ENCODE measurements around the gene DCHS1.

Gene DCHS1

DNA sequence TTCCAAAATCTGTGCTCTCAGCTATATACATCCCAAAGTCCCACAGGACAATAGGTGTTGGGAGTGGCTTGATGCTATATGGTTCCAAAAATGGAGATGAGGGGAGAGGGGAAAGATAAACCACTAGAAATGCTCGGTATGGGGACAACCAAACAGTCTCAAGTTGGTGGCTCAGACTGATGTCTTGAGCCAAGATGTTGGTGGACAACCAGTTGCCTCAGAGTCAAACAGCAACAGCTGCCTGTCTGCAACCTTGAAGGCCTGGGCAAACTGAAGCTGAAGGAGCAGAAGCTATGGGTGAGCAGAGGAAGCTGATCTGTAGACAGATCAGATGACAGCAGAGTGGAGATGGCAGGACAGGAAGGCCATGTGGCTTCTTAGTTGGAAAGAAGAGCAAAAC is 56.2 kb downstream of the DCHS1 start:
- Histone ChIP-seq H3K36me3 (ENCODE audit: control insufficient read depth, insufficient read depth, low read length) (peaks cover 56% of the 10 kb centered on the region), H3K9me3 (ENCODE audit: control insufficient read depth, low read length) (no peaks in the 10 kb centered on the region), H3K27me3 (replicated peaks; ENCODE audit: control insufficient read depth, insufficient read depth, low read length, poor library complexity, severe bottlenecking) (no peaks in the 10 kb centered on the region), H3K4me3 (ENCODE audit: insufficient read depth, low read depth, low read length, poor library complexity, severe bottlenecking) (no peak overlapping the region), H3K4me1 (ENCODE audit: control insufficient read depth, insufficient read depth, low read length, poor library complexity, severe bottlenecking) (peaks cover 3% of the 10 kb centered on the region), H3K27ac (ENCODE audit: insufficient read depth, low read length, poor library complexity, severe bottlenecking) (no peak overlapping the region)
- no peak for DNase-seq

DNA sequence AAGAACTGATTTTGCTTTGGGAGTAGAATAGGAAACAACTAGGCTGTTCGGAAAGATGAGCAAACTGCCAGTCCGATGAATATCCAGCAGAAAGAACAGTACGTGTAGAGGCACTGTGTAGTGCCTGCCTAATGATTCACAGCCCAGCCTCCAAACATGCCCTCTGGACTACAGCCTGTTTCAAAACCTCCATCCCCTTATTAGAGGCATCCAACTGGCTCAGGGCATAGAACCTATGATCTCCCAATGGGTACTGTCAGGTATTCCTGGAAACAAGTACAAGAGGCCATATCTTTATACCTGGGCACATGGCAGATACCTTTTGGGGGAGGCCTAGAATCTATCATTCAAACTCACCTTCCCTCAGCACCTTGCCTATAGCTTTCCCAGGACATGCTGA is 57.1 kb downstream of the DCHS1 start:
- H3K4me1 ChIP-seq (ENCODE audit: control insufficient read depth, insufficient read depth, low read length, poor library complexity, severe bottlenecking): no peaks in the 10 kb centered on the region
- no peaks in the 10 kb centered on the region for H3K9me3 ChIP-seq (ENCODE audit: control insufficient read depth, low read length)
- DNase-seq: no peak
- H3K4me3 ChIP-seq (ENCODE audit: insufficient read depth, low read depth, low read length, poor library complexity, severe bottlenecking): no peak overlapping the region
- H3K27me3 ChIP-seq (replicated peaks; ENCODE audit: control insufficient read depth, insufficient read depth, low read length, poor library complexity, severe bottlenecking): no peaks in the 10 kb centered on the region
- H3K36me3 ChIP-seq (ENCODE audit: control insufficient read depth, insufficient read depth, low read length): peaks cover 56% of the 10 kb centered on the region
- H3K27ac ChIP-seq (ENCODE audit: insufficient read depth, low read length, poor library complexity, severe bottlenecking): no peak overlapping the region

DNA sequence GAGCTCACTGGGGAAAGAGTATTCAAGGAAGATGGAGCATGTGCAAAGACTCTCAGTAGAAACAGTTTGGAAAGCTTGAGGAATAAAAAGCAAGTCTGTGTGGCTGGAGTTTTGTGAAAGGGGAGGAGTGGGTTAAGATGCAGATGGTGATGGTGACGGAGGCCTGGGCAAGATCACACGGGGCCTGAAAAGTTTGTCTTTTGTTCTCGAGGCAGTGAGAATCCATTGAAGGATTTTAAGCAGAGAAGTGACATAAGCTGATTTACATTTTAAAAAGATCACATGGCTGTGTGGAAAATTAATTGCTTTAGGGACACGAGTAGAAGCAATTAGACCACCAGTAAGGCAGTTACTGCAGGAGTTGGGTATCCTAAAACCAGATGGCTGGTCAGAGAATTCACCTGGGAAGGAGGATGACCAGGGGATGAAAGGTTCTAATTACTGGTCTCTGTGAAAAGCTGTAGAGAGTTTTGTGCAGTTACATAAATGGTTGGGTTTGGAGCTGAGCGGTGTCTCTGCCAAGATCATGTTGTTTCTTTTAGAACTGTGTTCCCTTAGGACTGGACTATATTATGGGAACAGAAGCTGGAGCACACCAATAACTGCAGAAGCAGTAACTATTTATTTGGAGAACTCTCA is 59.3 kb downstream of the DCHS1 start:
- Histone ChIP-seq H3K36me3 (ENCODE audit: control insufficient read depth, insufficient read depth, low read length) (peaks cover 57% of the 10 kb centered on the region), H3K4me3 (ENCODE audit: insufficient read depth, low read depth, low read length, poor library complexity, severe bottlenecking) (no peak overlapping the region), H3K4me1 (ENCODE audit: control insufficient read depth, insufficient read depth, low read length, poor library complexity, severe bottlenecking) (no peaks in the 10 kb centered on the region), H3K27me3 (replicated peaks; ENCODE audit: control insufficient read depth, insufficient read depth, low read length, poor library complexity, severe bottlenecking) (no peaks in the 10 kb centered on the region), H3K27ac (ENCODE audit: insufficient read depth, low read length, poor library complexity, severe bottlenecking) (no peak overlapping the region), H3K9me3 (ENCODE audit: control insufficient read depth, low read length) (no peaks in the 10 kb centered on the region)
- no peak for DNase-seq

DNA sequence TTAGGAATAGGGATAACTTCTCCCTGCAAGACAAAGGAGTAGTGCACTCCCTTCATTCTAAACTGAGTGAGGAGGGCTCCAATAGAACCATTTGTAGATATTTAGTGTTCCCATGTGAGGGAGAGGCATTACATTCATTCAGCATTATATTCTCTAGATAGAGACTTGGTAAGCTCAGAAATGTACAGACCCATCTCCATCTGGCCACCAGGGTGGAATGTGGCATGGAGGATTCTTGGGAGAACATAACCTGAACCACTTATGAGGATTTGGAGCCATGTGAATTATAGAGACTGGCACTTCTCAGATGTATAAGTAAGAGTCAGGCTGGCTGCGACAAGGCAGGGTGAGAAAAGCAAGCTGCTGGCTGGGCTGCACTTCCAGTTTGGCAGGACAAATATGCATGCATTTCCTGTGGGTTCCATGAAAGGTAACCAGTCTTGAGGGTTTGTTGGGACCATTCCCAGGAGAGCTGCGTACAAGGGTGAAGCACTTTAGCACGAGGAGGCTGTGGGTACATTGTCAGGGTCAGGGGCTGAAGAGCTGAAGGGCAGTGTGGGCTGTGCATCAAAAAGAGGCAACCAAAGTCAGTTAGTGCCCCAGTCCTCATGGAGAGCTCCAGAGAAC is 61.4 kb downstream of the DCHS1 start:
- Histone ChIP-seq H3K4me1 (ENCODE audit: control insufficient read depth, insufficient read depth, low read length, poor library complexity, severe bottlenecking) (no peaks in the 10 kb centered on the region), H3K36me3 (ENCODE audit: control insufficient read depth, insufficient read depth, low read length) (peaks cover 39% of the 10 kb centered on the region), H3K4me3 (ENCODE audit: insufficient read depth, low read depth, low read length, poor library complexity, severe bottlenecking) (no peak overlapping the region), H3K27ac (ENCODE audit: insufficient read depth, low read length, poor library complexity, severe bottlenecking) (no peak overlapping the region), H3K9me3 (ENCODE audit: control insufficient read depth, low read length) (no peaks in the 10 kb centered on the region), H3K27me3 (replicated peaks; ENCODE audit: control insufficient read depth, insufficient read depth, low read length, poor library complexity, severe bottlenecking) (no peaks in the 10 kb centered on the region)
- no peak for DNase-seq

DNA sequence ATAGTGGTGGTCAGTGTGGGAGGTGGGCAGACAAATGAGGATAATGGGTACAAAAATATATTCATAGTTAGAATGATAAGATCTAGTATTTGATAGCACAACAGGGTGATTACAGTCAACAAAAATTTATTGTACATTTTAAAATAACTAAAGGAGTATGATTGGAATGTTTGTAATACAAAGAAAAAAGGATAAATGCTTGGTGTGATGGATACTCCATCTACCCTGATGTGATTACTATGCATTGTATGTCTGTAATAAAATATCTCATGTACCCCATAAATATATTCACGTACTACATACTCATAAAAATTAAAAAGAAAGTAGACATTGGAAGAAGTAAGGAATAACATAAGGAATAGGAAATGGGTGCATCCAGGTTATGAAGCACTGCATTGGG is 67.6 kb downstream of the DCHS1 start:
- no peaks in the 10 kb centered on the region for H3K9me3 ChIP-seq (ENCODE audit: control insufficient read depth, low read length)
- DNase-seq: no peak
- H3K27me3 ChIP-seq (replicated peaks; ENCODE audit: control insufficient read depth, insufficient read depth, low read length, poor library complexity, severe bottlenecking): no peaks in the 10 kb centered on the region
- no peak overlapping the region for H3K4me3 ChIP-seq (ENCODE audit: insufficient read depth, low read depth, low read length, poor library complexity, severe bottlenecking)
- H3K36me3 ChIP-seq (ENCODE audit: control insufficient read depth, insufficient read depth, low read length): peaks cover 12% of the 10 kb centered on the region
- no peaks in the 10 kb centered on the region for H3K4me1 ChIP-seq (ENCODE audit: control insufficient read depth, insufficient read depth, low read length, poor library complexity, severe bottlenecking)
- no peak overlapping the region for H3K27ac ChIP-seq (ENCODE audit: insufficient read depth, low read length, poor library complexity, severe bottlenecking)

DNA sequence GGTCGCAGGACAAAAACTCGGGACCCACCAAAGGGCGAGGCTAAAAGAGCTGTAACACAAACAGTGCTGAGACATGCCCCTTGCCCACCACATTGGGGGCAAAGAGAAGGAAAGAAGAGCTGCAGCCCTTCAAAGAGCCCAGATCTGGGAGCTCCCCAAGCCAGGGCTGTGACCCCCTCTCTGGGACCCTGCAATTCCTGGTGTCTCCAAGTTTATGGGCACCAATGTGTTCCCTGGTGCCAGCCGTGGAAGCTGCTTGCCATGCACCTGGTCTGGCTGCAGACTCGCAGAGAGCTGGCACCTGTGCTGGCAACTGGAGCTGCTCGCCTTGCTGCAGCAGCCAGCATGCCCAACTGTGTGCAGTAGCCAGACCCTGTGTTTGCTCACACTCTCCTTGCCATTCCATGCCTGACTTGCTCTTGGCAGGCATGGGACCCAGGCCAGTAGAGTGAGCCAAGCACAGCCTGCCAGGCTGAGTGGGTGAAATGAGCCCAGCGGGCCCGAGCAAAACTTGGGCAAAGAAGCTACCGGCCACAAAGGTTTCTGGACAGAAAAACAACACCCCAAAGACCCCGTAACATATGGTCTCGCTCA is 68.2 kb downstream of the DCHS1 start:
- Histone ChIP-seq H3K36me3 (ENCODE audit: control insufficient read depth, insufficient read depth, low read length) (peaks cover 12% of the 10 kb centered on the region), H3K27ac (ENCODE audit: insufficient read depth, low read length, poor library complexity, severe bottlenecking) (no peak overlapping the region), H3K9me3 (ENCODE audit: control insufficient read depth, low read length) (no peaks in the 10 kb centered on the region), H3K4me3 (ENCODE audit: insufficient read depth, low read depth, low read length, poor library complexity, severe bottlenecking) (no peak overlapping the region), H3K27me3 (replicated peaks; ENCODE audit: control insufficient read depth, insufficient read depth, low read length, poor library complexity, severe bottlenecking) (no peaks in the 10 kb centered on the region), H3K4me1 (ENCODE audit: control insufficient read depth, insufficient read depth, low read length, poor library complexity, severe bottlenecking) (no peaks in the 10 kb centered on the region)
- DNase-seq: no peak

DNA sequence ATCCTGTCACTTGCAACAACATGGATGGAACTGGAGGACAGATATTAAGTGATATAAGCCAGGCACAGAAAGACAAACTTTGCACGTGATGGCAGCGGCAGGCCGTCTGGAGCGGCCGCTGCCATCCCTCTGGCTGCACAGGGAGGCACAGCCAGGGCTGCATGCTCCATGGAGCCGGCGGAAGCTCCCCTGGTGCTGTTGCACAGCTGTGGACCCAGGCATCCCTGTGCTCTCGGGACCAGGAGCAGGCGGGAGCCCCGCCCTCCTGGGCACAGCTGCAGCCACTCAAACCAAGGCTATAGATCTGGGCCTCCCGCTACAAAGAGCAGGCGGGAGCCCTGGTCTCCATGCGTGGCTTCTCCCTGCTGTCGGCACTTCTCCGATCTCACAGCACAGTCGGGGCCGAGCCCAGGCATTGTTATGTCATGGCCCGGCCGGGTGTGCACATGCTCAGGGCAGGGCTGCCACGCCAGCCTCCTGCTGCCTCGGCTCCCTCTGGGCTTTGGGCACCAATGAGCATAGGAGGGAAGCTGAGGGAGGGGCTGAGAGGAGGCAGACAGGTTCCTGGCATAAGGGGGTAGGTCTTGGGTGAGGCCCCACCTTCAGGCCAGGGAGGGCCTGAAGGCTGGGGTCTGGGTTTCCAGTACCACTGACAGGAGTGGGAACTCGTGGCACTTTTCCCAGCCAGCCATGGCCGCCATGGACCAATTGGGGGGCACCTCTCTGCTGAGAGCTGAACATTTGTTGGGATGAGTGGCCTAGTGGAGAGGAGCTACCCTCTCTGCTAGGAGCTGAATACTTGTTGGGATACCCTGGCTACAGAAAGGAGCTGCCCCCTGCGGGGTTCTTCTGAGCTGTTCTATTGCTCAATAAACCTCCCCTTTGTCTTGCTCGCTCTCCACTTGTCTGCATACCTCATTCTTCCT is 68.9 kb downstream of the DCHS1 start:
- Histone ChIP-seq H3K27ac (ENCODE audit: insufficient read depth, low read length, poor library complexity, severe bottlenecking) (no peak overlapping the region), H3K9me3 (ENCODE audit: control insufficient read depth, low read length) (no peaks in the 10 kb centered on the region), H3K36me3 (ENCODE audit: control insufficient read depth, insufficient read depth, low read length) (peaks cover 10% of the 10 kb centered on the region), H3K27me3 (replicated peaks; ENCODE audit: control insufficient read depth, insufficient read depth, low read length, poor library complexity, severe bottlenecking) (no peaks in the 10 kb centered on the region), H3K4me1 (ENCODE audit: control insufficient read depth, insufficient read depth, low read length, poor library complexity, severe bottlenecking) (no peaks in the 10 kb centered on the region), H3K4me3 (ENCODE audit: insufficient read depth, low read depth, low read length, poor library complexity, severe bottlenecking) (no peak overlapping the region)
- DNase-seq: no peak

DNA sequence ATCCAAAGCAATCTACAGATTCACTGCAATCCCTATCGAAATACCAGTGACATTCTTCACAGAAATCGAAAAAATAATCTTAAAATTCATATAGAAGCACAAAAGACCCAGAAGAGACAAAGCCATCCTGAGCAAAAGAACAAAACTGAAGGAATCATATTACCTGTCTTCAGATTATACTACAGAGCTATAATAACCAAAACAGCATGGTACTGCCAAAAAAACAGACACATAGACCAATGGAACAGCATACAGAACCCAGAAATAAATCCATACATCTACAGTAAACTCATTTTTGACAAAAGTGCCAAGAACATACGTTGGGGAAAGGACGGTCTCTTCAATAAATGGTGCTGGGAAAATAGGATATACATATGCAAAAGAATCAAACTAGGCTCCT is 71.1 kb downstream of the DCHS1 start:
- Histone ChIP-seq H3K4me1 (ENCODE audit: control insufficient read depth, insufficient read depth, low read length, poor library complexity, severe bottlenecking) (no peaks in the 10 kb centered on the region), H3K9me3 (ENCODE audit: control insufficient read depth, low read length) (no peaks in the 10 kb centered on the region)
- no peak for DNase-seq

DNA sequence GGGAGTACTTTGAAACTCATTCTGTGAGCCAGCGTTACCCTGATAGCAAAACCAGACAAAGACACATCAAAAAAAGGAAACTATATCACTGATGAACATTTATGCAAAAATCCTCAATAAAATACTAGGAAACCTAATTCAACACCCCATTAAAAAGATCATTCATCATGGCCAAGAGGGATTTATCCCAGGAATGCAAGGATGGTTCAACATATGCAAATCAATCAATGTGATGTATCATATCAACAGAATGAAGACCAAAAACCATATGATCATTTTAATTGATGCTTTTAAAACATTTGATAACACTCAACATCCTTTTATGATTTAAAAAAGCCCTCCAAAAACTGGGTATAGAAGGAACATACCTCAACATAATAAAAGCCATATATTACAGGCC is 72.0 kb downstream of the DCHS1 start:
- Histone ChIP-seq H3K4me1 (ENCODE audit: control insufficient read depth, insufficient read depth, low read length, poor library complexity, severe bottlenecking) (no peaks in the 10 kb centered on the region), H3K9me3 (ENCODE audit: control insufficient read depth, low read length) (no peaks in the 10 kb centered on the region), H3K4me3 (ENCODE audit: insufficient read depth, low read depth, low read length, poor library complexity, severe bottlenecking) (no peak overlapping the region), H3K36me3 (ENCODE audit: control insufficient read depth, insufficient read depth, low read length) (peaks cover 4% of the 10 kb centered on the region), H3K27me3 (replicated peaks; ENCODE audit: control insufficient read depth, insufficient read depth, low read length, poor library complexity, severe bottlenecking) (no peaks in the 10 kb centered on the region), H3K27ac (ENCODE audit: insufficient read depth, low read length, poor library complexity, severe bottlenecking) (no peak overlapping the region)
- DNase-seq: no peak

More for the DNA sequence above, 71.1 kb downstream of the DCHS1 start:
- Histone ChIP-seq H3K4me3 (ENCODE audit: insufficient read depth, low read depth, low read length, poor library complexity, severe bottlenecking) (no peak overlapping the region), H3K27ac (ENCODE audit: insufficient read depth, low read length, poor library complexity, severe bottlenecking) (no peak overlapping the region), H3K27me3 (replicated peaks; ENCODE audit: control insufficient read depth, insufficient read depth, low read length, poor library complexity, severe bottlenecking) (no peaks in the 10 kb centered on the region), H3K36me3 (ENCODE audit: control insufficient read depth, insufficient read depth, low read length) (peaks cover 4% of the 10 kb centered on the region)

All from effector memory CD4-positive, alpha-beta T cell (primary cell).